Measurements from ENCODE around the gene LDAH.

LDAH gene

GRCh38 chr2:20758997-20759396, 63.9 kb downstream of the LDAH start:
- TF ChIP-seq SUZ12 (IDR thresholded peaks at IDR 0.05; ENCODE audit: extremely low read depth, insufficient read depth, insufficient read length) = no peak
- no peak for TF ChIP-seq ZNF274 (IDR thresholded peaks at IDR 0.05; ENCODE audit: low read depth, low read length)
- no peak for TF ChIP-seq YY1 (IDR thresholded peaks at IDR 0.05; ENCODE audit: insufficient read depth, insufficient read length)
- Histone ChIP-seq H3K36me3 (ENCODE audit: insufficient read depth, insufficient read length, low read length) (peaks cover 11% of the 10 kb centered on the region), H3K4me3 (ENCODE audit: insufficient read length, low read depth) (no peak overlapping the region), H3K9ac (ENCODE audit: insufficient read length, low read depth) (no peak overlapping the region), H3K9me3 (ENCODE audit: insufficient read depth, low read length) (peaks cover 12% of the 10 kb centered on the region; the same call in 1 of the 2 replicates), H3K27me3 (ENCODE audit: insufficient read depth, insufficient read length) (no peaks in the 10 kb centered on the region), H3K4me1 (ENCODE audit: insufficient read depth, insufficient read length) (no peaks in the 10 kb centered on the region)
- DNase-seq (ENCODE audit: low read depth, low spot score) = no peak

- TF ChIP-seq ZNF274 (IDR thresholded peaks at IDR 0.05; ENCODE audit: low read depth, low read length) (no peak), YY1 (IDR thresholded peaks at IDR 0.05; ENCODE audit: insufficient read depth, insufficient read length) (no peak), SUZ12 (IDR thresholded peaks at IDR 0.05; ENCODE audit: extremely low read depth, insufficient read depth, insufficient read length) (no peak)
- peaks cover 14% of the 10 kb centered on the region for H3K36me3 ChIP-seq (ENCODE audit: insufficient read depth, insufficient read length, low read length)
- peaks cover 17% of the 10 kb centered on the region for H3K9me3 ChIP-seq (ENCODE audit: insufficient read depth, low read length)
- H3K27me3 ChIP-seq (ENCODE audit: insufficient read depth, insufficient read length) = no peaks in the 10 kb centered on the region
- H3K4me3 ChIP-seq (ENCODE audit: insufficient read length, low read depth) = no peak overlapping the region
- no peak for DNase-seq (ENCODE audit: low read depth, low spot score)
- no peaks in the 10 kb centered on the region for H3K4me1 ChIP-seq (ENCODE audit: insufficient read depth, insufficient read length)
- H3K9ac ChIP-seq (ENCODE audit: insufficient read length, low read depth) = no peak overlapping the region
These were observed 65.4 kb downstream of the LDAH start for GRCh38 chr2:20757405-20758090.

- DNase-seq (ENCODE audit: low read depth, low spot score) = no peak
- peaks cover 7% of the 10 kb centered on the region for H3K36me3 ChIP-seq (ENCODE audit: insufficient read depth, insufficient read length, low read length)
- H3K9ac ChIP-seq (ENCODE audit: insufficient read length, low read depth) = no peak overlapping the region
- no peak overlapping the region for H3K4me3 ChIP-seq (ENCODE audit: insufficient read length, low read depth)
- H3K27me3 ChIP-seq (ENCODE audit: insufficient read depth, insufficient read length) = no peaks in the 10 kb centered on the region
- H3K9me3 ChIP-seq (ENCODE audit: insufficient read depth, low read length) = peaks cover 18% of the 10 kb centered on the region
- TF ChIP-seq YY1 (IDR thresholded peaks at IDR 0.05; ENCODE audit: insufficient read depth, insufficient read length) (no peak), ZNF274 (IDR thresholded peaks at IDR 0.05; ENCODE audit: low read depth, low read length) (no peak), SUZ12 (IDR thresholded peaks at IDR 0.05; ENCODE audit: extremely low read depth, insufficient read depth, insufficient read length) (no peak)
- no peaks in the 10 kb centered on the region for H3K4me1 ChIP-seq (ENCODE audit: insufficient read depth, insufficient read length)
These were observed 67.6 kb downstream of the LDAH start for GRCh38 chr2:20755132-20755800.

- no peak for DNase-seq (ENCODE audit: low read depth, low spot score)
- peaks cover 4% of the 10 kb centered on the region for H3K36me3 ChIP-seq (ENCODE audit: insufficient read depth, insufficient read length, low read length)
- peaks cover 10% of the 10 kb centered on the region for H3K9me3 ChIP-seq (ENCODE audit: insufficient read depth, low read length)
- H3K4me3 ChIP-seq (ENCODE audit: insufficient read length, low read depth) = no peak overlapping the region
- H3K4me1 ChIP-seq (ENCODE audit: insufficient read depth, insufficient read length) = no peaks in the 10 kb centered on the region
- TF ChIP-seq SUZ12 (IDR thresholded peaks at IDR 0.05; ENCODE audit: extremely low read depth, insufficient read depth, insufficient read length) = no peak
- no peak for TF ChIP-seq YY1 (IDR thresholded peaks at IDR 0.05; ENCODE audit: insufficient read depth, insufficient read length)
- TF ChIP-seq ZNF274 (IDR thresholded peaks at IDR 0.05; ENCODE audit: low read depth, low read length) = no peak
- no peaks in the 10 kb centered on the region for H3K27me3 ChIP-seq (ENCODE audit: insufficient read depth, insufficient read length)
- H3K9ac ChIP-seq (ENCODE audit: insufficient read length, low read depth) = no peak overlapping the region
These were observed 70.6 kb downstream of the LDAH start for GRCh38 chr2:20752293-20752692.

- DNase-seq (ENCODE audit: low read depth, low spot score) = no peak
- no peak for TF ChIP-seq ZNF274 (IDR thresholded peaks at IDR 0.05; ENCODE audit: low read depth, low read length)
- no peak for TF ChIP-seq YY1 (IDR thresholded peaks at IDR 0.05; ENCODE audit: insufficient read depth, insufficient read length)
- TF ChIP-seq SUZ12 (IDR thresholded peaks at IDR 0.05; ENCODE audit: extremely low read depth, insufficient read depth, insufficient read length) = no peak
- H3K36me3 ChIP-seq (ENCODE audit: insufficient read depth, insufficient read length, low read length) = no peaks in the 10 kb centered on the region
- H3K27me3 ChIP-seq (ENCODE audit: insufficient read depth, insufficient read length) = no peaks in the 10 kb centered on the region
- H3K9me3 ChIP-seq (ENCODE audit: insufficient read depth, low read length) = peaks cover 3% of the 10 kb centered on the region
- H3K4me1 ChIP-seq (ENCODE audit: insufficient read depth, insufficient read length) = no peaks in the 10 kb centered on the region
- H3K4me3 ChIP-seq (ENCODE audit: insufficient read length, low read depth) = no peak overlapping the region
- no peak overlapping the region for H3K9ac ChIP-seq (ENCODE audit: insufficient read length, low read depth)
These were observed 75.6 kb downstream of the LDAH start for GRCh38 chr2:20747317-20747716.

DNA sequence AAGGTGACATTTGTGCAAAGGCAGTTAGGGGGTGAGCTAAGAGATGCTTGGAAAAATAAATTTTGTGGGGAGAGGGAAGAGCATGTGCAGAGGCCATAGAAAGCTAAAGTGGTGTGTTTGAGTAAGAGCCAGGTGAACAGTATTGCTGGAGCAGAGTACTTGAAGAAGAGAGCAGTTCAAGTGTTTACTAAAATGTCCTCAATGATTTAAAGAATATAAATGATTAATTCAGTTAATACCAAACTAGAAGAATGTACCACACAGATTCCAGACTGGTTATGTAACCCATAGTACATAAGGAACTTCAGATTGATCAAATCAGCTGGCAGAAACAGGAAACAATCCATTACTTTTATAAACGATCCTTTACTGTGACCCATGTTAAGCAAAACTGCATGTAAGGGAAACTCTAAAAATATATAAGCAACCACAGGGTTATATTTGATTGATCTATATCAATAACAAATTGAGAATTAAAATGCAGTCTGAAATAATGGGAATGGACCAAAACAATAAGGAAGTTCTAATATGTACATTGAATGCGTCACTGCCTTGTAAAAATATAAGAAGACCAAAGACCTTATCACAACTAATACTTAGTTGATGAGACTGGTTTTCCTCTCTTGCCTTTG, 76.9 kb downstream of the LDAH start:
- TF ChIP-seq SUZ12 (IDR thresholded peaks at IDR 0.05; ENCODE audit: extremely low read depth, insufficient read depth, insufficient read length) = no peak
- no peak for TF ChIP-seq ZNF274 (IDR thresholded peaks at IDR 0.05; ENCODE audit: low read depth, low read length)
- no peak for TF ChIP-seq YY1 (IDR thresholded peaks at IDR 0.05; ENCODE audit: insufficient read depth, insufficient read length)
- DNase-seq (ENCODE audit: low read depth, low spot score) = no peak
- H3K27me3 ChIP-seq (ENCODE audit: insufficient read depth, insufficient read length) = no peaks in the 10 kb centered on the region
- no peaks in the 10 kb centered on the region for H3K9me3 ChIP-seq (ENCODE audit: insufficient read depth, low read length)
- H3K36me3 ChIP-seq (ENCODE audit: insufficient read depth, insufficient read length, low read length) = no peaks in the 10 kb centered on the region
- no peaks in the 10 kb centered on the region for H3K4me1 ChIP-seq (ENCODE audit: insufficient read depth, insufficient read length)
- no peak overlapping the region for H3K4me3 ChIP-seq (ENCODE audit: insufficient read length, low read depth)
- H3K9ac ChIP-seq (ENCODE audit: insufficient read length, low read depth) = no peak overlapping the region

All from NT2/D1 (cell line).